Measurements from ENCODE around the gene DNMT3B.
"Not testable (repeated sequence)": the region's sequence is repeated elsewhere in the genome, so short reads cannot be mapped to it uniquely, and the experiment has no call there.

Gene DNMT3B

DNA sequence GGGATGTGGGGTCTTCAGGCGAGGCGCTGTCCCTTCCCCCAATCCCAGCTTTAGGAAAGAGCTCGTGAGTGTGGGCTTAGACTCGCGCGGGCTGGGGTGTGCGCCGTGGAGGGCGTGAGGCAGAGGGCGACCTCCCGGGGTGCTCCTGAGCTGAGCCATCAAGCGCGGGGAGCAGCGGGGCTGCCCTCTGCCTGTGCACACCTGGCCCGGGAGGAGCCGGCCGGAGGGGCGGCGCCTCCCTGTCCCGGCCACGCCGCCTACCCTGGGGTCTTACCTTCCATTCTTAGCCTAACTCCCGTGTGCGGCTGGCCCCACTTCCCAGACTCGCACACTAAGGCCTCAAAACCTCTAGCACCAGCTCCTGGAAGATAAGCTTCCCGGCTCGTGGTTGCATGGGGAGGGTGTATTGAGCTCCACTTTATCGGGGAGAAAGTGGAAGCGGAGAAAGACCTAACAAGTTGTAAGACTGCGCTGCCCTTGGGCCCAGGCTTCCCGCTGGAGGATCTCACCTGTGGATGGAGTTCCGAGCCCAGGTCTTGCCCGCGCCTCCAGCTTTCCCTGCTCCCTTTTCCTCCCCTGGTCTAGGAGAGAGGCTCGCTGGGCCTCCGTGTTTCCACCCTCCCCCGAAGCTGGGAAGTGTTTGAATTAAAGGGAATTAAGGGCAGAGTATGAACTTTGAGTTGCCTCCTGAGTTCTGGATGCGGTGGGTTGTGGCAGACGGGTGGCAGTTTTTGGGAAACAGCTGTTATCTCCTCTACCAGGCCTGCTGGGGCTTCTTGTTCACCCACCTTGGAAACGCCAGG, 1.2 kb downstream of the DNMT3B start:
- no peak for DNase-seq

DNA sequence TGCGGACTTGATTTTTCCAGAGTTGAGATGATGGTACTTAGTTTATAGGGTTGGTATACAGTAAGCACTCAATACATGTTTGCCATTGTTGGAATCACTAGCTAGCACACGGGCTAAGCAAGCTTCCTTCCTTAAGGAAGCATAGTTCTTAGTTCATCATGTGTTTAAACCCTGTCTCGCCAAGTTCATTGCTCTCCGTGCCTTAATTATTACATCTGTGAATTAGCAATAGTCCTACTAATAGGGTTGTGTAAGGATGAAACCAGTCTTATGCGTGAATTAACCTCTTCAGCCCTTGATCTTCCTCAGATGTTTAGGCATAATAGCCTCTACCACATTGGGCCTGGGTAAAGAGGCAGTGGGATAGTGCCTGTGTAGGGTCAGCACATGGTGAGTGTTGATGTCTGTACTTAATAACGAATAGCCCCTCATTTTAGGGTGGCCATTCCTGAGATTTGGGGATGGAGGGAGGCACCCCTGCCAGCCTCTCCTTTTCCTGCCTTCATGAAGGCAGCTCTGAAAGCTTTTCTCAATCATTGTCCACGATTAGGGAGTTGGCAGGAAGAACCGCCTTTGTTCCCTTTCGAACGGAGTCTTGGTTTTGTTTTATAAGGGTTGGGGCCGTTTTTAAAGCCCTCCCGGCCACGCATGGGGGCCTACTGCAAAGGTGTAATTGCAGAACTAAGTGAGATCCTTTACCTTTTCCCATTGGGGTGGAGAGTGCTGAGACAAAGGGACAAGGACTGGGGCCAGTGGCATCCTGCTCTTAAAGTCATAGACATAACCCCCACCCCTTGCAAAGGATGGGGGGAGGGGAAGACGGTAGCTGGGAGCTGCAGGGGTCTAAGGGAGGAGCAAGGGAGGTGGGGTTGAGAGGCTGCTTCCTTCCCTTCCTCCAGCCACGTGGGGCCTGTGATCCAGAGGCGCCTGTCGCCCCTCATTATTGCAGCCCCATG, 2.1 kb downstream of the DNMT3B start:
- DNase-seq, result no peak

DNA sequence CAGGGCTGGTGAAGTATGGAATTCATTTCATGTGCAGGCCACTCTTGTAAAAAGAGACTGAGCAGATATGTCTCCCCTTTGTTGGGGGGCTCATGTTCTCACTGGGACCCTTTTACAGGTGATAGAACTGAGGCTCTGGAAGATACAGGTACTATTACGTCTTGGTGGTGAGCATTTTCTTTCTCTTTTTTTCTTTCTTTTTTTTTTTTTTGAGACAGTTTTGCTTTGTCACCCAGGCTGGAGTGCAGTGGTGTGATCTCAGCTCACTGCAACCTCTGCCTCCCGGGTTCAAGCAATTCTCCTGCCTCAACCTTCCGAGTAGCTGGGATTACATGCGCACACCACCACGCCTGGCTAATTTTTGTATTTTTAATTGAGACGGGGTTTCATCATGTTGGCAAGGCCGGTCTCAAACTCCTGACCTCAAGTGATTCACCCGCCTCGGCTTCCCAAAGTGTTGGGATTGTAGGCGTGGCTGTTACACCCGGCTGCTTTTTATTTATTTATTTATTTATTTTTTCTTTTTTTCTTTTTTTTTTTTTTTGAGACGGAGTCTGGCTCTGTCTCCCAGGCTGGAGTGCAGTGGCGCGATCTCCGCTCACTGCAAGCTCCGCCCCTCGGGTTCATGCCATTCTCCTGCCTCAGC, 3.2 kb downstream of the DNMT3B start:
- not testable (repeated sequence) for DNase-seq

DNA sequence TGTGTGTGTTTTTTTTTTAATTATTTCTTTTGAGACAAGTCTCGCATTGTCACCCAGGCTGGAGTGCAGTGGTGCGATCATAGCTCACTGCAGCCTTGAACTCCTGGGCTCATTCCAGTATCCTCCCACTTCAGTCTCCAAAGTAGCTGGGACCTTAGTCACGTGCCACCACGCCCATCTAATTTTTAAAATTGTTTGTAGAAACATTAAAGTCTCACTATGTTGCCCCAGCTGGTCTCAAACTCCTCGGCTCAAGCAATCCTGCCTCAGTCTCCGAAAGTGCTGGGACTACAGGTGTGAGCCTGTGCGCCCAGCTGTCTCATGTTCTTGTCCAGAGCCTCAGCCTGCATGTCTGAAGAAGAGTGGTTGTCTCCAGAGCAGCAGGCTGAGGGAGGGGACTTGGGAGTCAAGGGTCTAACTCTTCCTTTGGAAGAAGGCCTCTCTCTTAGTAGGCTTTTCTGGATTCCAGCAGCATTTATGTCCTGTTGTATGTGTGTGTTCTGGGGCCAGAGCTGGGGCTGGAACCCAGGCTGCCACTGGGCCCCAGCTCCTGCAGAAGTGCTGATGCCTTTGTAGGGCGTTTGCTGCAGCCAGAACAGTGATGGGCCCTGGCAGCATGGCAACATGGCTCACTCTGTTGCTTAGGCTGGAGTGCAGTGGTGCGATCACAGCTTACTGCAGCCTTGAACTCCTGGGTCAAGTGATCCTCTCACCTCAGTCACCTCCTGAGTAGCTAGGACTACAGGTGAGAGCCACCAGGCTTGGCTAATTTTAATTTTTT, 5.4 kb downstream of the DNMT3B start:
- DNase-seq, result no peak

DNA sequence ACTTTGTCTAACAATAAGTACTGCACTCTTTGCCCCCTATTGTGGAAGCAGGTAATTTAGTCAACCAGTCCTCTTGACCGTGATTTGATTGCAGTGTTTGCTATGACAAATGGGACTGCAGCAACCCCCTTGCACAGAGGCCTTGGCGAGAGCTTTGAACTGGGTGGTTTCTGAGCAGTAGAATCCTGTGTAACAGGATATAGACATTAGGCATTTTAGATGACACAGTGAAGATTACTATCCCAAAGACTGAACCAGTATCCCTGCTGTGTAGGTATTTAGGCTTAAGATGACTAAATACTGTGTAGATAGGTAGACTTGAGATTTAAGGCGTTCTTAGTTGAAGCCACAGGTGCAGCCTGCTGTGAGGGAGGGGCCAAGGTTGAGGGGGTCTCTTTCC, 9.9 kb downstream of the DNMT3B start:
- DNase-seq, result no peak

DNA sequence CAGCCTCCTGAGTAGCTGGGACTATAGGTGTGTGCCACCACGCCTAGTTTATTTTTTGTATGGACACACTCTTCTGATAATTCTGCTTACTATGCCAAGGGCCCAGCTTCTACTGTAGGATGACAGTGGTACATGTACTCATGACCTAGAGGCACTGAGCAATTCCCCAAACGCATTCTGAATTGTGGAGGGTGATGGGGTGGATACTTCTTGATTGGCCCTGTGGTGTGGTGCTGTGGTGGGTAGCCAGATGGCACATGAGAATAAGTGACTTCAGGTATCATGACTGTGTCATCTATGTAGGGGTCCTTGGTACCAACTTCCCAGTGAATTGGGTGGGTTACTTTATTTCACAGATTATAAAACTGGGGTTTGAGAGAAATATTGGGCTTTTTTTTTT, 11.0 kb downstream of the DNMT3B start:
- DNase-seq, result no peak

DNA sequence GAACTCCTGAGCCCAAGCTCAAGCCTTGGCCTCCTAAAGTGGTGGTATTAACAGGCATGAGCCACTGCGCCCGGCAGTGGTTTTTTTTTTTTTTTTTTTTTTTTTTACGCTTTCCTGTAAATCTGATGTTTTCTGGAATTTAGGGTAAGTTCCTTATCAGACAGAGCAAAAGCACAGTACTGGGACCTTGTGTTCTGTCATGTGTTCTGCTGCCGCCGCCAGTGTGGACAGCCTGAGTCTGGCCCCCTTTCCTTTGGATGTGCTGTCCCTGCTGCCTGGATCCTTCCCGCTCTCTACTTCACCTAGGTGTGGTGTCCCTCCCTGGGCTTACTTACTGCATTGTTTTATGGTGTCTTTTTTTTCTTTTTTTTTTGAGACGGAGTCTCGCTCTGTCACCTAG, 11.7 kb downstream of the DNMT3B start:
- no peak for DNase-seq

DNA sequence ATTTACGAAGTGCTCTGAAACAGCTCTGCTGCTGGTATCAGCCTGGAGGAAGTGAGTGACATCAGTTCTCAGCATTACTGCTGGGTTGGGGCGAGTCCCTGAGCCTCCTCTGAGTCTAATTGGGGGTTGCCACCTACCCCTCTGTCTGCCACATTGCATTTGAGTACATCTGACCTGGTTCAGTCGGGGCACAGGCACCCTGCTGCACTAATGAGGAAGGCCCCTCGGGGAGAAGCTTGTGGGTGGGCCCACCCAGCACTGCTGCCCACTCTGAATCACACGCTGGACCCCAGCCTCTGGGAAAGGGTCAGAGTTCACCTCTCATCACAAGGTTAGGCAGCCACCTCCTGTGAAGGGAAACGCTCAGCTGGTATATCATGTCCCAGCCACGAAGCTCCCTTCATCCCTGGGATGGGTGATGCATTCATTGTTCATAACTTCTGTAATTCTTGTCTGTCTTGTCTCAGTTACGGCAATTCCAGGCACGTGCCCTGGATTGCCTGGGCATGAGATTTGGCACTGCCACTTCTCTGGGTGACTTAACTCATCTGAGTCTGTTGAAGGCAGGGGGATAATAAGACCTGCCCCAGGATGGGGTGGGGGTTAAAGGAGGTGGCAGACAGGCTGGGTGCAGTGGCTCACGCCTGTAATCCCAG, 13.3 kb downstream of the DNMT3B start:
- DNase-seq, result no peak

DNA sequence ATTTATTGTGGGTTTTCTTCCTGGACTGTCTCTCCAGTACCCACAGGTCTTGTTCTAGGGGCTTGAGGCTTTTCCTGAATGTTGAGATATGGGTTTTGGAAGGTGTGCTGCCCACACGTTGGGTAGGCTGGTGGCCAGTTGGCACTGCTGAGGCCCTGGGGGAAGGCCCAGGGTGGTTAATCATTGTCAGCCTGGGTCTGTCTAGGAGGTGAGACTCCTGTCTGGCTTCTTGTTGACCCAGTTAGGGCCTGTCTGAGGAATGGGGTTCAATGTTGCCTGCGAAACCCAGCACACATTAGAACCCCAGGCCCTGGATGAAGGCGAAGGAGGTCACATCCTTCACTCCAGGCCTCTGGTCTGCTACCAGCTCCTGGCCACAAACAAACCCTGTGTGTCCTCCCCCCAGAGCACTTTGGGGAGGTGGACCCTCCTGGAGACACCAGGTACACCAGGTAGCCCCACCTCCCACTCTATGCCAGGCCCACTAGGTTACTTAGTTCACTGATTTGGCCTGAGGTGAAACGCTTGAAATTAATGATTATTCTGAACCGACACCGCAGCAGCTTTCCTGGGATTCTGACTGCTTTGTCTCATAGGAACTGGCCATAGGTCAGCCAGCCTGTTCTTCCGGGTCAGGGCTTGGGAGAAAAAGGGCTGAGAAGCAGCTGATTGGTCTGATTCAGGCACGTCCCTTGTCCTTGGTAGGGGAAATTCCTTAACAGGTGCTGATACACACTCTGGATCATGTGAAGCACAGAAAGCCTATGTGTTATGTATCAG, 15.2 kb downstream of the DNMT3B start:
- DNase-seq, result no peak

DNA sequence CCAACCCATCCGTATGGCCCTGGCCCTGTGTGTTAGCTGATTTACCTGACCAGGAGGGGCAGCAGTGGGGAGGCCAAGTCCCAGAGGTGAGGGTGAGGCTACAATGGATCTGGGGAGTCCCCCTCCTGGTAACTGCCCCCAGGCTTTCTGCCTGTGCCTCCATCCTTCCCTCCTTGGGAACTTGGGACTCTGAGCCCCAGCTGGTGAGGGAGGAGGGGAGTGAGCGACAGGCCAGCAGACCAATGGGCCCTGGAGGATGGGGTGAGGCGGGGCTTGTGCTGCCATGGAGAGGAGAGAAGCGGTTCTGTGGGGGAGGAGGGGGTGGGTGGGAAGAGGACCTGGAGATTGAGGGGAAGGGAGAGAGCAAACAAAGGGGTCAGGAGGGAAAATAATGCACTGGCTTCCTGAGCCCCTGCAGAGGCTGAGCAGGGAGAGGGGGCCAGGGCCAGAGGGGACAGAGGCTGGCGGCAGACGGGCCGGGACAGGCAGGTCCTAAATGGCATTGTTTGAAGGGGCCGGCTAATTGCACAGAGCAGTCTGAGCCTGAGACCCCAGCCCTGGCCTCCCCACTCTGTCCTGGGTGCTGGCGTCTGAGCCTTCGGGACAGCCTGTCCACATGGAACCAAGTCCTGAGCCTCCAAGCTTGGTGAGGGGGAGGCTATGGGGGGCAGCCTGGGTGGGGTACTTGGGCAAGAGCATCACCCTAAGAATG, 17.5 kb downstream of the DNMT3B start:
- DNase-seq, result no peak

DNA sequence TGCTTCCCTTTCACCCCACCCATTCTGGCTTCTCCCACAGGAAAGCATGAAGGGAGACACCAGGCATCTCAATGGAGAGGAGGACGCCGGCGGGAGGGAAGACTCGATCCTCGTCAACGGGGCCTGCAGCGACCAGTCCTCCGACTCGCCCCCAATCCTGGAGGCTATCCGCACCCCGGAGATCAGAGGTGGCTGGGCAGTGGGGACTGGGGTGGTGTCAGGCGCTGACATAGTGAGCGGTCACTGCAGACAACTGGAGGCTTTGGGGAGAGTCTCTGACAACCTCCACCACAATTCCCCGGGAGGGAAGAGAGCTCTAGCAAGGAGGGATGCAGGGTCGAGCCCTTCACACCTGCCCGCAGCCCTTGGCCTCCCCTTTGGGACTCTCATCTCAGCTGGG, 18.1 kb downstream of the DNMT3B start:
- no peak for DNase-seq

DNA sequence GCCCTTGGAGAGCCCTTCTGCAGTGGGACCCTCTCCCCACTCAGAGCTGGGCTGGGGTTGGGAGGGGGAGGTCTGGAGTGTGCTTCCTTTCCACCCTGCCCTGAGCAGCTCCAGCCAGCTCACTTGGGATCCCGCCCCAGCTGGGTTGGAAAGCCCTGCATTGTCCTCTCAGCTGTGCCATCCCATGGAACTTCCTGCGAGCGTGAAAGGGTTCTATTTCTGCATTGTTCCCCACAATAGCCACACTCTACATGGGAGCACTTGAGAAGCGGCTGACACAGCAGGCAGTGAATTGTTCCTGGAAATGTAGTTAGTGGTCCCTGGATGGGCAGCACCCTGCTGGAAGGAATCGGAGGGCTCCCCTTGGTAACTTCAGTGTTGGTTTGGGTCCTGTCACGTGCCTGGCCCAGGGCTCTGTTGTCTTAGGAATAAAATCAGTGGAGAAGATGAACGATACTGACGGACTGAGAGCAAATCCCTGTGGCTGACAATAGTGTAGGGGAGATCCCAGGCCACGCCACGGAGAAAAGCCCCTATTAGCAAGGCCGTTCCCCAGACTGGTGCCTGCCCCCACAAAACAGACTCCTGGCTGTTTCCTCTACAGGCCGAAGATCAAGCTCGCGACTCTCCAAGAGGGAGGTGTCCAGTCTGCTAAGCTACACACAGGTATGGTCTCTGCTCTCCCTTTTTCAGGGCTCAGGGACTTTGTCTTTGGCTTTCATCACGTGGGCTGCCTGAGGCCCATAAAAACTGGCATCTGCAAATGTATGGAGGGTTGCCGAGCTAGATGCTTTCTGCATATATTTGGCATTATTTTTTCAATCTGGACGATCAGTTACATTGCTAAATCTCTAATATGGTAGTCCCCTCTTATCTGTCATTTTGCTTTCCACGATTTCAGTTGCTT, 18.8 kb downstream of the DNMT3B start:
- no peak for DNase-seq

DNA sequence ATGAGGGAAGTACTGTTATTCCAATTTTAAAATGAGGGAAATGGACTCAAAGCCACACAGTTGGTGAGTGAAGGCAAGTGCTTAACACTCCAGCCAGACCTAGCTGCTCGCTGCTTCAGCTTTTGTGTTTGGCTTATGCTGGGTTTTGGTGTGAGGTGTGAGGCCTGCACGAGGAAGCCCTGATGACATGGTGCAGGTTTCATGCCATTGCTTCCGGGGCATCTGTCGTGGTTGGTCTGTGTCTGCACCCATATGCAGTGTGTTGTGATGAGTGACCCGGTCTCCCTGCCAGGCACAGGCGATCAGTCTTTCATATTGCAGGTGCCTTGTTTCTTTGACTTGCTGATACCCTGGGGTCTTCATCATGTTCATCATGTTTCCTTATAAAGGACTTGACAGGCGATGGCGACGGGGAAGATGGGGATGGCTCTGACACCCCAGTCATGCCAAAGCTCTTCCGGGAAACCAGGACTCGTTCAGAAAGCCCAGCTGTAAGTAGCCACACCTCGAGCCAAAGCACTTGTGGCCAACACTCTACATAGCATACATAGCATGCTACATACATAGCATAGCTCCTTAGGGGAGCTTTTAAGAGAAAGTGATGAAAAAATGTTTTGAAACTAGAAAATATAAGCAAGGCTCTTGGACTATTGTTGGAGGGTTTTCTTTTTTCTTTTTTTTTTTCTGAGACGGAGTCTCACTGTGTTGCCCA, 22.3 kb downstream of the DNMT3B start:
- no peak for DNase-seq

DNA sequence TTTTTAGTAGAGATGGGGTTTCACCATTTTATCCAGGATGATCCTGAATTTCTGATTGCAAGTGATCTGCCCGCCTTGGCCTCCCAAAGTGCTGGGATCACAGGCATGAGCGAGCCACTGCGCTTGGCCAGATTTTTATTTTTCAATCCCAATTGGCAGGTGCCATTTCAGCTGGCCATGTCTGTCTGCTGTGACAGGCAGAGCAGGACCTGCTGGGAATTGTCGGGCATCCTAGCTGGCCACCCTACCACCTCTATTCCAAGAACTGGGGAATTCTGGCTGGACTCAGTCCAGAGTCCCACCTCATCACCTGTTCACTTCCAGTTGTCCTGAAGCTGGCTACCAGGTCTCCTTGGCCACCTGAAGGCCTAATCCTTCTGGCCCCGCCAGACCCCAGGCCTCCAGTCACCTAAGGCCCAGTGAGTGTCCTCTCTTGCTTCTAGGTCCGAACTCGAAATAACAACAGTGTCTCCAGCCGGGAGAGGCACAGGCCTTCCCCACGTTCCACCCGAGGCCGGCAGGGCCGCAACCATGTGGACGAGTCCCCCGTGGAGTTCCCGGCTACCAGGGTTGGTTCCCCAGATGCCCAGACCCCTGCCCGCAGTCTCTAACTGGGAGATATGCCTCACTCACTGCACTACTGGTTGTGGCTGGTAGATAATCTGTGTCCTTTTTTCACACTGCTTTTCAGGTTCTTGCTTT, 24.0 kb downstream of the DNMT3B start:
- DNase-seq, result no peak

DNA sequence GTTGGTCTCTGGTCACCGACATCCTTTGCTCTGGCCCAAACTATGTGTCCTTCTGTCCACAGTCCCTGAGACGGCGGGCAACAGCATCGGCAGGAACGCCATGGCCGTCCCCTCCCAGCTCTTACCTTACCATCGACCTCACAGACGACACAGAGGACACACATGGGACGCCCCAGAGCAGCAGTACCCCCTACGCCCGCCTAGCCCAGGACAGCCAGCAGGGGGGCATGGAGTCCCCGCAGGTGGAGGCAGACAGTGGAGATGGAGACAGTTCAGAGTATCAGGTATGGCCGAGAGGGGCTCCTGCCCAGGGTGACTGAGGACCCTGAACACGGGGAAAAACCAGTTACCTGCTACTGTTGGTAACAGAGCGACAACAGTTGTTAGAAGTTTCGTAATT, 25.0 kb downstream of the DNMT3B start:
- DNase-seq, result no peak

DNA sequence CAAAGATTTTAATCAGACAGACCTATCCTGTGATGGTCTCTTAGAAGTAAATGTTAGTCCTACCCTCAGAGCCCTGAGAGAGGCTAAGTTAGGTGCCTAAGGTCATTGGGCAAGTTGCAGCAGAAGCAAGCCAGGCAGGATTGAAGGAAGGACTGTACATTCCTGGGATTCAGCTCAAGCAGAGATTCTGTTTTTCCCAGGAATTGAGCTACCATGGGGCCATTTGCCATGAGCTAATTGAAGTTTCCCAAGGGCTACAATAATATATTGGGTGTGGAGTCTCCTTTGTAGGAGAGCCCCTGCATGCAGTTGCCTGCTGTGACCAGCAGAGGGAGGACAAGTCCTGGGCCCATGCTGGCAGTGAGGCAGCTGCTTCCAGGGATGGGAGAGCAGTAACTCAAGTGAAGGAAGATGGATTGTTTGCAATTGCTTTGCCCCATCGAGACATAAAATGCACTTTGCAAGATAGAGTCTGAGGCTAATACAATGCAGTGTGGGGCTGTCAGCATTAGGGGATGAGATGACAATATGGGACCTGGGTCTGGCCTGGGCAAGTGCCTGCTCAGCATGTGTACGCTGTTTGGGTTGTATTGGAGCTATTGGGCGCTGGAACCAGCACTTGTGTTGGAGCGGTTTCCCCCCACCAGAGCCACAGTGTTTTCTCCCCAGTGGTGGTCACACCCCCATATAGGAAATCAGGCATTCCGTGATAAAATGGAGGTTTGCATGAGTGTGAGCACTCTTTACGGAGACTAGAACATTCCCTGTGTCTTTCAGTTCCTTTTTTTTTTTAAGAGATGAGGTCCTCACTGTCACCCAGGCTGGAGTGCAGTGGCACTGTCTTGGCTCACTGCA, 27.9 kb downstream of the DNMT3B start:
- peak; percentile 57 for DNase-seq

DNA sequence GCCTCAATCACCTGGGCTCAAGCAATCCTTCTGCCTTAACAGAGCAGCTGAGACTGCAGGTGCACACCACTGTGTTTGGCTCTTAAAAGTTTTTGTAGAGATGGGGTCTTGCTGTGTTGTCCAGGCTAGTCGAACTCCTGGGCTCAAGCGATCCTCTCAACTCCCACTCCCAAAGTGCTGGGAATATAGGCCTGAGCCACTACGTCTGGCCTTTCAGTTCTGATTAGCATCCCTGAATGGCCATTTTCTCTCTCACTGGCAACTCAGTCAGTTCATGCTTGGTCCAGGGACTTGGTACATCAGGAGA, 28.5 kb downstream of the DNMT3B start:
- no peak for DNase-seq

Measured in effector CD8-positive, alpha-beta T cell (primary cell).